ENCODE data around the gene POLR2C.

Gene POLR2C

GRCh38 chr16:57464523-57464922 is 2.0 kb downstream of the POLR2C start:
- no peak overlapping the region; the same call in 1 of the 2 replicates for H3K4me3 ChIP-seq (ENCODE audit: low read depth, low read length)
- TF ChIP-seq CTCF (IDR thresholded peaks at IDR 0.05; ENCODE audit: low read depth, low read length): no peak
- peaks cover 81% of the 10 kb centered on the region for H3K36me3 ChIP-seq
- no peak for DNase-seq
- H3K9me3 ChIP-seq: no peaks in the 10 kb centered on the region
- H3K27me3 ChIP-seq: no peaks in the 10 kb centered on the region
- H3K4me1 ChIP-seq: peaks cover 11% of the 10 kb centered on the region

GRCh38 chr16:57468346-57468745 is 5.9 kb downstream of the POLR2C start:
- peaks cover 94% of the 10 kb centered on the region for H3K36me3 ChIP-seq

GRCh38 chr16:57469046-57469445 is 6.6 kb downstream of the POLR2C start:
- no peak for TF ChIP-seq CTCF (IDR thresholded peaks at IDR 0.05; ENCODE audit: low read depth, low read length)
- Histone ChIP-seq H3K4me3 (ENCODE audit: low read depth, low read length) (no peak overlapping the region), H3K9me3 (no peaks in the 10 kb centered on the region), H3K4me1 (peaks cover 42% of the 10 kb centered on the region), H3K27me3 (no peaks in the 10 kb centered on the region), H3K36me3 (peaks cover 94% of the 10 kb centered on the region)
- DNase-seq: no peak

More at GRCh38 chr16:57468346-57468745, 5.9 kb downstream of the POLR2C start:
- H3K27me3 ChIP-seq: no peaks in the 10 kb centered on the region
- no peak for TF ChIP-seq CTCF (IDR thresholded peaks at IDR 0.05; ENCODE audit: low read depth, low read length)
- no peak for DNase-seq
- H3K9me3 ChIP-seq: no peaks in the 10 kb centered on the region
- no peak overlapping the region for H3K4me3 ChIP-seq (ENCODE audit: low read depth, low read length)
- H3K4me1 ChIP-seq: peaks cover 42% of the 10 kb centered on the region

- no peak for TF ChIP-seq CTCF (IDR thresholded peaks at IDR 0.05; ENCODE audit: low read depth, low read length)
- H3K9me3 ChIP-seq: no peaks in the 10 kb centered on the region
- H3K4me3 ChIP-seq (ENCODE audit: low read depth, low read length): no peak overlapping the region
- H3K4me1 ChIP-seq: peaks cover 50% of the 10 kb centered on the region
- peaks cover 96% of the 10 kb centered on the region for H3K36me3 ChIP-seq
- no peaks in the 10 kb centered on the region for H3K27me3 ChIP-seq
- DNase-seq: peak; percentile 57
Observed at GRCh38 chr16:57469917-57470470, 7.5 kb downstream of the POLR2C start.

- H3K9me3 ChIP-seq: no peaks in the 10 kb centered on the region
- peak; percentile 35 for DNase-seq
- no peak overlapping the region for H3K4me3 ChIP-seq (ENCODE audit: low read depth, low read length)
- peaks cover 50% of the 10 kb centered on the region for H3K4me1 ChIP-seq
- no peak for TF ChIP-seq CTCF (IDR thresholded peaks at IDR 0.05; ENCODE audit: low read depth, low read length)
- peaks cover 96% of the 10 kb centered on the region for H3K36me3 ChIP-seq
- H3K27me3 ChIP-seq: no peaks in the 10 kb centered on the region
Observed at GRCh38 chr16:57470711-57471110, 8.2 kb downstream of the POLR2C start.

GRCh38 chr16:57471209-57471608 is 8.7 kb downstream of the POLR2C start:
- TF ChIP-seq CTCF (IDR thresholded peaks at IDR 0.05; ENCODE audit: low read depth, low read length): no peak
- Histone ChIP-seq H3K4me3 (ENCODE audit: low read depth, low read length) (no peak overlapping the region), H3K36me3 (peaks cover 96% of the 10 kb centered on the region), H3K9me3 (no peaks in the 10 kb centered on the region), H3K27me3 (no peaks in the 10 kb centered on the region), H3K4me1 (peaks cover 53% of the 10 kb centered on the region)
- DNase-seq: peak; percentile 43

Data from BE2C (cell line).